Measurements from ENCODE around the gene SOHLH2.

The SOHLH2 gene

DNA sequence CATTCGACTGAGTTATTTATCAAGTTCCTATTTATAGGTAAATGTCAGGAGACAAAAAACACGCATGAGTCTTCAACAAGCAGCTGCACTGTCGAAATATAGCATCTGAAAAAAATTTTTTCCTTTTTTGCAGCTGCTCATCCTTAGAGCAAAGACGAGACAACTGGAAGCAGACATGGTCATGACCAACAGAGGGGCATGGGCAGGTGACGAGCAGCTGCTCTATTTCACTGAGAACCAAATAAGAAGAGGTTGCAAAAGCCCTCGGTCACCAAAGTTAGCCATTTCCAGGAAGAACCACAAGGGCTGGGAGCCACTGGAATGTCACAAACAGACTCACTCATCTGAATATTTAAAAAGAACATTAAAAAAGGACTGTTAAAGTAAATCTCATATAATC is 22.2 kb downstream of the SOHLH2 start:
- no peaks in the 10 kb centered on the region for H3K4me1 ChIP-seq (ENCODE audit: control insufficient read depth, insufficient read depth, low read depth, low read length)
- H2BK5ac ChIP-seq (ENCODE audit: low read depth, low read length, poor library complexity, severe bottlenecking) = no peak overlapping the region
- H3K4me2 ChIP-seq (ENCODE audit: low read length, poor library complexity, severe bottlenecking) = no peak overlapping the region
- no peak for DNase-seq
- H3K27me3 ChIP-seq (ENCODE audit: control insufficient read depth in 1 of 2, insufficient read depth in 1 of 2, low read length in 2 of 2) = peaks cover 0 to 3% of the 10 kb centered on the region in 2 experiments
- no peak overlapping the region for H2BK12ac ChIP-seq (ENCODE audit: low read length in 2 of 2)
- no peak overlapping the region for H3K14ac ChIP-seq (ENCODE audit: low read length in 2 of 2)
- no peak overlapping the region for H2AFZ ChIP-seq (ENCODE audit: low read depth, low read length)
- H3K4me3 ChIP-seq (ENCODE audit: insufficient read depth in 1 of 2, low read depth in 1 of 2, low read length in 2 of 2) = no peak overlapping the region
- H2AK5ac ChIP-seq (ENCODE audit: low read length, severe bottlenecking) = no peak overlapping the region
- H2BK120ac ChIP-seq (ENCODE audit: low read depth, low read length) = no peak overlapping the region
- H3K79me1 ChIP-seq (replicated peaks; ENCODE audit: low read length, poor library complexity, severe bottlenecking) = no peaks in the 10 kb centered on the region
- H3K4ac ChIP-seq (ENCODE audit: low read depth in 1 of 2, low read length in 2 of 2) = no peak overlapping the region
- H3K23ac ChIP-seq (ENCODE audit: low read length in 2 of 2) = no peak overlapping the region
- H4K8ac ChIP-seq (ENCODE audit: low read length) = no peak overlapping the region
- H3K9me3 ChIP-seq (ENCODE audit: control insufficient read depth, low read length) = no peaks in the 10 kb centered on the region
- 74% methylated on average over 5 of the region's 6 CpGs for WGBS
- no peak overlapping the region for H2BK15ac ChIP-seq (ENCODE audit: low read depth, poor library complexity, severe bottlenecking)
- no peak overlapping the region for H4K91ac ChIP-seq (ENCODE audit: low read length)
- H3K18ac ChIP-seq (ENCODE audit: low read depth in 1 of 2, low read length in 2 of 2) = no peak overlapping the region
- no peak overlapping the region for H3K27ac ChIP-seq (ENCODE audit: low read length, poor library complexity, severe bottlenecking)
- no peaks in the 10 kb centered on the region for H3K36me3 ChIP-seq (ENCODE audit: control insufficient read depth in 1 of 2, insufficient read depth in 2 of 2, low read depth in 1 of 2, low read length in 2 of 2)
- peak overlapping the region; percentile 82 for H3K9ac ChIP-seq (ENCODE audit: low read length)

- Histone ChIP-seq H3K23ac (ENCODE audit: low read length in 2 of 2) (no peak overlapping the region), H3K4me2 (ENCODE audit: low read length, poor library complexity, severe bottlenecking) (no peak overlapping the region), H3K18ac (ENCODE audit: low read depth in 1 of 2, low read length in 2 of 2) (no peak overlapping the region), H4K8ac (ENCODE audit: low read length) (no peak overlapping the region), H3K79me1 (replicated peaks; ENCODE audit: low read length, poor library complexity, severe bottlenecking) (no peaks in the 10 kb centered on the region), H3K9ac (ENCODE audit: low read length) (peak overlapping the region; percentile 19), H2AK5ac (ENCODE audit: low read length, severe bottlenecking) (no peak overlapping the region), H2BK15ac (ENCODE audit: low read depth, poor library complexity, severe bottlenecking) (no peak overlapping the region), H3K27ac (ENCODE audit: low read length, poor library complexity, severe bottlenecking) (no peak overlapping the region), H3K27me3 (ENCODE audit: control insufficient read depth in 1 of 2, insufficient read depth in 1 of 2, low read length in 2 of 2) (peaks cover 0 to 3% of the 10 kb centered on the region in 2 experiments), H3K9me3 (ENCODE audit: control insufficient read depth, low read length) (no peaks in the 10 kb centered on the region), H3K4me3 (ENCODE audit: insufficient read depth in 1 of 2, low read depth in 1 of 2, low read length in 2 of 2) (no peak overlapping the region), H3K4me1 (ENCODE audit: control insufficient read depth, insufficient read depth, low read depth, low read length) (no peaks in the 10 kb centered on the region), H3K36me3 (ENCODE audit: control insufficient read depth in 1 of 2, insufficient read depth in 2 of 2, low read depth in 1 of 2, low read length in 2 of 2) (no peaks in the 10 kb centered on the region), H3K14ac (ENCODE audit: low read length in 2 of 2) (no peak overlapping the region), H2BK5ac (ENCODE audit: low read depth, low read length, poor library complexity, severe bottlenecking) (no peak overlapping the region), H2AFZ (ENCODE audit: low read depth, low read length) (no peak overlapping the region), H2BK120ac (ENCODE audit: low read depth, low read length) (no peak overlapping the region), H3K4ac (ENCODE audit: low read depth in 1 of 2, low read length in 2 of 2) (no peak overlapping the region), H4K91ac (ENCODE audit: low read length) (no peak overlapping the region), H2BK12ac (ENCODE audit: low read length in 2 of 2) (no peak overlapping the region)
- no peak for DNase-seq
- WGBS = 90% methylated on average over 3 of the region's 3 CpGs
These were observed 23.6 kb downstream of the SOHLH2 start for GRCh38 chr13:36190771-36191170.

GRCh38 chr13:36188441-36188840 is 25.9 kb downstream of the SOHLH2 start:
- no peak overlapping the region for H2BK15ac ChIP-seq (ENCODE audit: low read depth, poor library complexity, severe bottlenecking)
- no peak overlapping the region for H2BK12ac ChIP-seq (ENCODE audit: low read length in 2 of 2)
- no peak overlapping the region for H2AK5ac ChIP-seq (ENCODE audit: low read length, severe bottlenecking)
- H4K8ac ChIP-seq (ENCODE audit: low read length) = no peak overlapping the region
- H3K36me3 ChIP-seq (ENCODE audit: control insufficient read depth in 1 of 2, insufficient read depth in 2 of 2, low read depth in 1 of 2, low read length in 2 of 2) = no peaks in the 10 kb centered on the region
- H3K23ac ChIP-seq (ENCODE audit: low read length in 2 of 2) = no peak overlapping the region
- H3K4me3 ChIP-seq (ENCODE audit: insufficient read depth in 1 of 2, low read depth in 1 of 2, low read length in 2 of 2) = no peak overlapping the region
- no peaks in the 10 kb centered on the region for H3K9me3 ChIP-seq (ENCODE audit: control insufficient read depth, low read length)
- no peak overlapping the region for H2AFZ ChIP-seq (ENCODE audit: low read depth, low read length)
- H2BK120ac ChIP-seq (ENCODE audit: low read depth, low read length) = no peak overlapping the region
- no peak overlapping the region for H3K4ac ChIP-seq (ENCODE audit: low read depth in 1 of 2, low read length in 2 of 2)
- H3K79me1 ChIP-seq (replicated peaks; ENCODE audit: low read length, poor library complexity, severe bottlenecking) = no peaks in the 10 kb centered on the region
- no peak overlapping the region for H2BK5ac ChIP-seq (ENCODE audit: low read depth, low read length, poor library complexity, severe bottlenecking)
- 86% methylated on average over 1 of the region's 1 CpG for WGBS
- H3K9ac ChIP-seq (ENCODE audit: low read length) = no peak overlapping the region
- no peak overlapping the region for H3K14ac ChIP-seq (ENCODE audit: low read length in 2 of 2)
- peaks cover 0 to 3% of the 10 kb centered on the region in 2 experiments for H3K27me3 ChIP-seq (ENCODE audit: control insufficient read depth in 1 of 2, insufficient read depth in 1 of 2, low read length in 2 of 2)
- no peaks in the 10 kb centered on the region for H3K4me1 ChIP-seq (ENCODE audit: control insufficient read depth, insufficient read depth, low read depth, low read length)
- no peak overlapping the region for H3K27ac ChIP-seq (ENCODE audit: low read length, poor library complexity, severe bottlenecking)
- no peak overlapping the region for H4K91ac ChIP-seq (ENCODE audit: low read length)
- H3K4me2 ChIP-seq (ENCODE audit: low read length, poor library complexity, severe bottlenecking) = no peak overlapping the region
- DNase-seq = no peak
- H3K18ac ChIP-seq (ENCODE audit: low read depth in 1 of 2, low read length in 2 of 2) = no peak overlapping the region

GRCh38 chr13:36183901-36184300 is 30.5 kb downstream of the SOHLH2 start:
- Histone ChIP-seq H3K4me2 (ENCODE audit: low read length, poor library complexity, severe bottlenecking) (no peak overlapping the region), H3K4me1 (ENCODE audit: control insufficient read depth, insufficient read depth, low read depth, low read length) (no peaks in the 10 kb centered on the region), H3K23ac (ENCODE audit: low read length in 2 of 2) (no peak overlapping the region), H2AFZ (ENCODE audit: low read depth, low read length) (no peak overlapping the region), H3K4me3 (ENCODE audit: insufficient read depth in 1 of 2, low read depth in 1 of 2, low read length in 2 of 2) (no peak overlapping the region), H4K91ac (ENCODE audit: low read length) (no peak overlapping the region), H2BK5ac (ENCODE audit: low read depth, low read length, poor library complexity, severe bottlenecking) (no peak overlapping the region), H2BK12ac (ENCODE audit: low read length in 2 of 2) (no peak overlapping the region), H3K79me1 (replicated peaks; ENCODE audit: low read length, poor library complexity, severe bottlenecking) (no peaks in the 10 kb centered on the region), H3K18ac (ENCODE audit: low read depth in 1 of 2, low read length in 2 of 2) (no peak overlapping the region), H2BK120ac (ENCODE audit: low read depth, low read length) (no peak overlapping the region), H3K36me3 (ENCODE audit: control insufficient read depth in 1 of 2, insufficient read depth in 2 of 2, low read depth in 1 of 2, low read length in 2 of 2) (no peaks in the 10 kb centered on the region), H3K27me3 (ENCODE audit: control insufficient read depth in 1 of 2, insufficient read depth in 1 of 2, low read length in 2 of 2) (peaks cover 0 to 3% of the 10 kb centered on the region in 2 experiments), H3K4ac (ENCODE audit: low read depth in 1 of 2, low read length in 2 of 2) (no peak overlapping the region), H2AK5ac (ENCODE audit: low read length, severe bottlenecking) (no peak overlapping the region), H2BK15ac (ENCODE audit: low read depth, poor library complexity, severe bottlenecking) (no peak overlapping the region), H3K14ac (ENCODE audit: low read length in 2 of 2) (no peak overlapping the region), H3K9me3 (ENCODE audit: control insufficient read depth, low read length) (no peaks in the 10 kb centered on the region), H3K27ac (ENCODE audit: low read length, poor library complexity, severe bottlenecking) (no peak overlapping the region), H3K9ac (ENCODE audit: low read length) (no peak overlapping the region), H4K8ac (ENCODE audit: low read length) (no peak overlapping the region)
- no peak for DNase-seq

All from mesenchymal stem cell (in vitro differentiated cells and primary cell).